ENCODE data around the gene SLC9A2. TPM values are rescaled to one million over a fixed set of nuclear protein-coding genes. Genes with fewer than 3 reads are reported as not detected.

Gene SLC9A2
- total RNA-seq, 1 donor from 2014 or later, result 0.32 TPM

DNA sequence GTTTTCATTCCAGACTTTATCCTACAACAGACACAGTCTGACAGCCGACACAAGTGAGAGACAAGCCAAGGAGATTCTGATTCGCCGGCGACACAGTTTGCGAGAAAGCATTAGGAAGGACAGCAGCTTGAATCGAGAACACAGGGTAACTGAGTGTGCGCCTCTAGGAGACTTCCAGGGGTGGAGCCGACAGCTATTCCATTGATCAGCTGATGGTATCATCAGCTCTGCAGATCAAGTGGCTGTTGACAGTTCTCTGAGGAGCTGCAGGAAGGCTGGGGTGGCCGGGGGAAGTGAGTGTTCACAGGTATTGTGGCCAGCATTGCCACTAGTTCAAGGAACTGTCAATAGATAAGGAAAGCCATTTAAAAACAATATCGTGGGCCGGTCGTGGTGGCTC is 85.2 kb downstream of the SLC9A2 start:
- Mint-ChIP-seq H3K4me3 (ENCODE audit: unreplicated experiment) (no peak overlapping the region), H3K27me3 (ENCODE audit: low read depth, unreplicated experiment) (peaks cover 2% of the 10 kb centered on the region), H3K4me1 (ENCODE audit: low read depth, unreplicated experiment) (peaks cover 12% of the 10 kb centered on the region), H3K9me3 (ENCODE audit: unreplicated experiment) (no peaks in the 10 kb centered on the region), H3K27ac (ENCODE audit: unreplicated experiment) (no peak overlapping the region), H3K36me3 (ENCODE audit: low read depth, unreplicated experiment) (no peaks in the 10 kb centered on the region)
- no peak overlapping the region for H3K4me3 ChIP-seq (ENCODE audit: insufficient read depth, low read depth, low read length)
- H4K20me1 ChIP-seq (ENCODE audit: insufficient read depth, low read length), result no peaks in the 10 kb centered on the region
- H3K4me2 ChIP-seq (ENCODE audit: low read length), result no peak overlapping the region
- no peak overlapping the region for H2AFZ ChIP-seq (ENCODE audit: low read depth, low read length)
- H3K27me3 ChIP-seq (ENCODE audit: insufficient read depth, low read length), result no peaks in the 10 kb centered on the region
- no peak for FAIRE-seq
- TF ChIP-seq EZH2 (IDR thresholded peaks at IDR 0.05; ENCODE audit: insufficient read depth, low read length), result no peak
- TF ChIP-seq, protein P1, sequence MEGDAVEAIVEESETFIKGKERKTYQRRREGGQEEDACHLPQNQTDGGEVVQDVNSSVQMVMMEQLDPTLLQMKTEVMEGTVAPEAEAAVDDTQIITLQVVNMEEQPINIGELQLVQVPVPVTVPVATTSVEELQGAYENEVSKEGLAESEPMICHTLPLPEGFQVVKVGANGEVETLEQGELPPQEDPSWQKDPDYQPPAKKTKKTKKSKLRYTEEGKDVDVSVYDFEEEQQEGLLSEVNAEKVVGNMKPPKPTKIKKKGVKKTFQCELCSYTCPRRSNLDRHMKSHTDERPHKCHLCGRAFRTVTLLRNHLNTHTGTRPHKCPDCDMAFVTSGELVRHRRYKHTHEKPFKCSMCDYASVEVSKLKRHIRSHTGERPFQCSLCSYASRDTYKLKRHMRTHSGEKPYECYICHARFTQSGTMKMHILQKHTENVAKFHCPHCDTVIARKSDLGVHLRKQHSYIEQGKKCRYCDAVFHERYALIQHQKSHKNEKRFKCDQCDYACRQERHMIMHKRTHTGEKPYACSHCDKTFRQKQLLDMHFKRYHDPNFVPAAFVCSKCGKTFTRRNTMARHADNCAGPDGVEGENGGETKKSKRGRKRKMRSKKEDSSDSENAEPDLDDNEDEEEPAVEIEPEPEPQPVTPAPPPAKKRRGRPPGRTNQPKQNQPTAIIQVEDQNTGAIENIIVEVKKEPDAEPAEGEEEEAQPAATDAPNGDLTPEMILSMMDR (IDR thresholded peaks at IDR 0.05; ENCODE audit: insufficient read depth, low read depth, low read length), result no peak
- DNase-seq (ENCODE audit: low read depth), result no peak
- no peaks in the 10 kb centered on the region for H3K79me2 ChIP-seq (ENCODE audit: insufficient read depth, low read length)
- H3K9ac ChIP-seq (ENCODE audit: low read length), result no peak overlapping the region
- H3K27ac ChIP-seq (ENCODE audit: low read depth, low read length), result no peak overlapping the region
- peaks cover 4% of the 10 kb centered on the region for H3K4me1 ChIP-seq (ENCODE audit: insufficient read depth, low read length)
- no peaks in the 10 kb centered on the region for H3K36me3 ChIP-seq (ENCODE audit: insufficient read depth, low read length)
- H3K9me3 ChIP-seq (ENCODE audit: insufficient read depth, low read depth, low read length), result no peaks in the 10 kb centered on the region

DNA sequence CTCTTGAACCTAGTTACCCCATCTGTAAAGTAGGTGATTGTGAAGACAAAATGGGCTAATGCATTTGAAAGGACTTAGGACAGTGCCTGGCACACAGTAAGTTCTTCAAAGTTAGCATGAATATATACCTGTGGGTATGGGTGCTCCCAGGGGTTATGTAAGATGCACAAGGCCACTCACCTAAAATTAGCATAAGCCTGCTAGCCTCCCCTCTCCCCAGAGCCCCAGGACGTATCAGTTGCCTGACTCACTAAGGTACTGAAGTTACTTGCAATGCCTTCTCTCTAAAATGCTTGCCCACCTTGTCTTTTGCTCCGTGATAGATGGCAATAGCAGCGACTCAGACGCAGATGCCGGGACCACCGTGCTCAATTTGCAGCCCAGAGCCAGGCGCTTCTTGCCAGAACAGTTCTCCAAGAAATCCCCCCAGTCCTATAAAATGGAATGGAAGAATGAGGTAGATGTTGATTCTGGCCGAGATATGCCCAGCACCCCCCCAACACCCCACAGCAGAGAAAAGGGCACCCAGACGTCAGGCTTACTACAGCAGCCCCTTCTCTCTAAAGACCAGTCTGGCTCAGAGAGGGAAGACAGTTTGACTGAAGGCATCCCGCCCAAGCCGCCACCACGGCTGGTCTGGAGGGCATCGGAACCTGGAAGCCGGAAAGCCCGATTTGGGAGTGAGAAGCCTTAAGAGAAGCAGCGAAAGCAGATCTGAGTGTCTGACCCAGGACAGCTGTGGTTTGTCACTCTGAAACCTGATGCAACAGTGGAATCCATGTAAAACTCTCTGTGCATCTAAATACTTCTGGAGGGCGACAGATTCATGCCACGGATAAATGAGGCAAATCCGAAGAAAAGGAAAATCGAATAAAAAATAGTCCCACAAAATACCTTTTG is 88.7 kb downstream of the SLC9A2 start:
- H3K9ac ChIP-seq (ENCODE audit: low read length), result no peak overlapping the region
- H2AFZ ChIP-seq (ENCODE audit: low read depth, low read length), result no peak overlapping the region
- no peaks in the 10 kb centered on the region for H3K79me2 ChIP-seq (ENCODE audit: insufficient read depth, low read length)
- no peak overlapping the region for H3K27ac ChIP-seq (ENCODE audit: low read depth, low read length)
- H3K9me3 ChIP-seq (ENCODE audit: insufficient read depth, low read depth, low read length), result no peaks in the 10 kb centered on the region
- no peak overlapping the region for H3K4me2 ChIP-seq (ENCODE audit: low read length)
- H3K9me3 Mint-ChIP-seq (ENCODE audit: unreplicated experiment), result no peaks in the 10 kb centered on the region
- no peak for TF ChIP-seq EZH2 (IDR thresholded peaks at IDR 0.05; ENCODE audit: insufficient read depth, low read length)
- TF ChIP-seq, protein P1 (IDR thresholded peaks at IDR 0.05; ENCODE audit: insufficient read depth, low read depth, low read length), result no peak
- H3K27me3 ChIP-seq (ENCODE audit: insufficient read depth, low read length), result no peaks in the 10 kb centered on the region
- FAIRE-seq, result no peak
- H3K4me3 ChIP-seq (ENCODE audit: insufficient read depth, low read depth, low read length), result no peak overlapping the region
- no peaks in the 10 kb centered on the region for H3K36me3 Mint-ChIP-seq (ENCODE audit: low read depth, unreplicated experiment)
- no peak for DNase-seq (ENCODE audit: low read depth)
- H3K36me3 ChIP-seq (ENCODE audit: insufficient read depth, low read length), result no peaks in the 10 kb centered on the region
- no peak overlapping the region for H3K27ac Mint-ChIP-seq (ENCODE audit: unreplicated experiment)
- H3K4me3 Mint-ChIP-seq (ENCODE audit: unreplicated experiment), result no peak overlapping the region
- H3K27me3 Mint-ChIP-seq (ENCODE audit: low read depth, unreplicated experiment), result no peaks in the 10 kb centered on the region
- no peaks in the 10 kb centered on the region for H4K20me1 ChIP-seq (ENCODE audit: insufficient read depth, low read length)
- peaks cover 12% of the 10 kb centered on the region for H3K4me1 Mint-ChIP-seq (ENCODE audit: low read depth, unreplicated experiment)
- peaks cover 4% of the 10 kb centered on the region for H3K4me1 ChIP-seq (ENCODE audit: insufficient read depth, low read length)
